Measurements from ENCODE around the gene DLST. TPM values are rescaled to one million over a fixed set of nuclear protein-coding genes. Genes with fewer than 3 reads are reported as not detected.

The DLST gene
- total RNA-seq, 2 experiments from 2014 or later = 106 to 108 TPM

DNA sequence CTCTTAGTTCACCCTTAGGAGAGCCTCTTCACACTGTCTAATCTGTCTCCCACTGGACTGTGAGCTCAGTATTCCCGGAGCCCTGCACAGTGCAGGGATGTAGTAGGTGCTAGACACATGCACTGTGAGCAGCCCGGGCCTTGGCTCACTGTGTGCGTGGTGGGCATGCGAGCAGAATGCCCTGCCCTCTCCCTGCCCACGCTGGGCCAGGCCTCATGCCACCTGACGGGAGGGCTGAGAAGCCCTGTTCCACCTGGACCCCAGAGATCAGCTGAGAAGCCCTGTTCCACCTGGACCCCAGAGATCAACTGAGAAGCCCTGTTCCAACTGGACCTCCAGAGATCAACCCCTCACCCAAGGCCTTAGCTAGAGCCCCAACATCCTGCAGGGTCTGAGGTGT, 30.4 kb downstream of the DLST start:
- H3K9me3 Mint-ChIP-seq = no peaks in the 10 kb centered on the region
- no peaks in the 10 kb centered on the region for H3K4me1 Mint-ChIP-seq
- H3K27ac Mint-ChIP-seq = no peak overlapping the region
- no peaks in the 10 kb centered on the region for H3K36me3 Mint-ChIP-seq (ENCODE audit: low read depth)
- POLR2A ChIA-PET = no interaction called here
- H3K27me3 Mint-ChIP-seq = no peaks in the 10 kb centered on the region
- CTCF ChIA-PET = interaction anchor here (4.9 kb wide), 1 partner anchor 177 kb away, joined by 18 read pairs; no protein-coding TSS in a partner anchor
- H3K4me3 Mint-ChIP-seq = no peak overlapping the region
- no peak for DNase-seq

DNA sequence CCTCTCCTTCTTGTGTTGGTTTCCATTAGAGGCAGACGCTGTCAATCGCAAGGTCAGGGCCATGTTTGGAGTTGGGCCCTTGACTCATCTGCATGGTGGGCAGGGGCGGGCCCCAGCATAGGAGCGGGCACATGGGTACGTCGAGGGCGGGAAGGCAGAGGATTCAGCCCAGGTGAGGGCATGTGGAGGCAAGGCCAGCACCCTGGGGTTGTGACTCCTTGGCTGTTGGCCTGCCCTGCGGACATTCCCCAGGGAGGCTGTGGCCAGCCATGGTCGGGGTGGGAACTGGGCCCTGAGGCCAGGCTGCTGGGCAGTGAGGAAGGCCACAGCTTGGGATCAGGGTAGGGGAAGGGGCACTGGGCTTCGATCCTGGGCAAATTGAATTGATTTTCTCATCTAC, 31.1 kb downstream of the DLST start:
- ChIA-PET CTCF (interaction anchor here (0.8 kb wide), 1 partner anchor 151 kb away, joined by 3 read pairs; the partner anchor contains the start of gene ACYP1), POLR2A (no interaction called here)
- H3K27ac Mint-ChIP-seq = no peak overlapping the region

GRCh38 chr14:74913393-74913910, 31.7 kb downstream of the DLST start:
- Mint-ChIP-seq H3K36me3 (ENCODE audit: low read depth) (no peaks in the 10 kb centered on the region), H3K27ac (no peak overlapping the region), H3K27me3 (no peaks in the 10 kb centered on the region), H3K4me3 (no peak overlapping the region), H3K9me3 (no peaks in the 10 kb centered on the region), H3K4me1 (no peaks in the 10 kb centered on the region)
- POLR2A ChIA-PET = no interaction called here
- CTCF ChIA-PET = interaction anchor here (0.8 kb wide), 1 partner anchor 150 kb away, joined by 3 read pairs; the partner anchor contains the start of gene ACYP1
- DNase-seq = no peak

More for the DNA sequence above, 31.1 kb downstream of the DLST start:
- DNase-seq = no peak
- H3K9me3 Mint-ChIP-seq = no peaks in the 10 kb centered on the region
- no peak overlapping the region for H3K4me3 Mint-ChIP-seq
- H3K4me1 Mint-ChIP-seq = no peaks in the 10 kb centered on the region
- H3K27me3 Mint-ChIP-seq = no peaks in the 10 kb centered on the region
- H3K36me3 Mint-ChIP-seq (ENCODE audit: low read depth) = no peaks in the 10 kb centered on the region

DNA sequence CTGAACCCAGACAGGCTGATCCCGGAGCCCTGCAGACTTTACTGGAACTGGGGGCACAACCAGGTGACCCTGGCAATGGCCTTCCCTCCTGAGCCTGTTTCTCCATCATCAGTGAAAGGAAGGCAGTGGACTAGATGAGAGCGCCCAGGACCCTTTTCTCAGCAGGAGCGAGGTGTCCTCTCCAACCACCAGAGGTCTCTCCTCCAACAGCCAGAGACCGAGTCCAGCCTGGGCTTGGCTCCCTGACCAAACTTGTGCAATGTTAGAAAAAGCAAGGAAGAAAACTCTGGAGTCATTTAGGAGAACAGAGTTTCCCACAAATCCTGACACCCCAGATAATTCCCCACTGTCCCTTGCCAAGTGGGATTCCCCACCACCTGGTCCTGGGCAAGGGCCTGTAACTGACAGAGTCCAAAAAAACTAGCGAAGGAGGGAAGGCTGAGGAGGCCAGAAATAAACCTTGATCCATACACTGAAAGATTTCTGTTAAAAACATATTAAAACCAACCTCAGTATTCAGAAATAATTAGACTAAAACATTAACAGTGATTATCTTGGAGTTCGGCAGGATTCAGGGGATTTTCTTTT, 32.4 kb downstream of the DLST start:
- no peak overlapping the region for H3K27ac Mint-ChIP-seq
- H3K9me3 Mint-ChIP-seq = no peaks in the 10 kb centered on the region
- no peaks in the 10 kb centered on the region for H3K27me3 Mint-ChIP-seq
- H3K4me3 Mint-ChIP-seq = no peak overlapping the region
- no peaks in the 10 kb centered on the region for H3K36me3 Mint-ChIP-seq (ENCODE audit: low read depth)
- DNase-seq = peak; percentile 31
- ChIA-PET POLR2A (no interaction called here), CTCF (no interaction called here)
- no peaks in the 10 kb centered on the region for H3K4me1 Mint-ChIP-seq

GRCh38 chr14:74915426-74915825, 33.7 kb downstream of the DLST start:
- ChIA-PET CTCF (interaction anchor here (0.7 to 1.0 kb wide), 2 partner anchors 37 to 173 kb away, joined by 3 read pairs; no protein-coding TSS in a partner anchor), POLR2A (no interaction called here)
- no peaks in the 10 kb centered on the region for H3K27me3 Mint-ChIP-seq
- no peak for DNase-seq
- H3K4me1 Mint-ChIP-seq = no peaks in the 10 kb centered on the region
- no peak overlapping the region for H3K27ac Mint-ChIP-seq
- no peaks in the 10 kb centered on the region for H3K36me3 Mint-ChIP-seq (ENCODE audit: low read depth)
- H3K9me3 Mint-ChIP-seq = no peaks in the 10 kb centered on the region
- H3K4me3 Mint-ChIP-seq = no peak overlapping the region

- Mint-ChIP-seq H3K27me3 (no peaks in the 10 kb centered on the region), H3K4me1 (no peaks in the 10 kb centered on the region), H3K4me3 (no peak overlapping the region), H3K9me3 (no peaks in the 10 kb centered on the region), H3K27ac (no peak overlapping the region), H3K36me3 (ENCODE audit: low read depth) (no peaks in the 10 kb centered on the region)
- ChIA-PET CTCF (interaction anchor here (0.7 to 1.8 kb wide), 3 partner anchors 8 to 172 kb away, joined by 3 to 5 read pairs (median 3); no protein-coding TSS in a partner anchor), POLR2A (no interaction called here)
- DNase-seq = no peak
Measured at GRCh38 chr14:74915826-74916225, 34.1 kb downstream of the DLST start.

- CTCF ChIA-PET = interaction anchor here (1.4 to 1.8 kb wide), 3 partner anchors 10 to 171 kb away, joined by 4 to 5 read pairs (median 5); no protein-coding TSS in a partner anchor
- POLR2A ChIA-PET = interaction anchor here (2.0 kb wide), 1 partner anchor 12 kb away, joined by 7 read pairs; no protein-coding TSS in a partner anchor
Measured at GRCh38 chr14:74917178-74917543, 35.4 kb downstream of the DLST start.

DNA sequence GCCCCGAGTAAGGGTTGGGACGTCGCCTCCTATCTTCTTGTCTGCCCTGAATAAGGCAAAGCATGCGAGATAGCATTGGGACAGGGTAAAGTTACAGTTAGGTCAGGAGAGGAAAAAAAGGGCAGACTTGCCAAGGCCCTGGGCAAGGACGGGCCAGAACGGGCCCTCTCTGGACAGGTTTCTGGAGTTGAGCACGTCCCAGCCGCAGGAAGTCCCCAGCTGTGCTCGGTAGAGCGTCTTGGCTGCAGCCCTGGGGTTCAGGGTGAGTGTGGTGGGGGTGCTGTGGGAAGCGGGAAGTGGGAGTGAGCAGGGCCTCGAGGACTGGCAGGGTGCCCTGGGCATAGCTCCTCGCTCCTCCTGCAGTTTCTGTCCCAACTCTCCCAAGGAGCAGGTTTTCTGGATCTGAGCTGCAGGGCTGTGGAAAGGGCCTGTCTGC, 35.9 kb downstream of the DLST start:
- Mint-ChIP-seq H3K4me3 (no peak overlapping the region), H3K27ac (no peak overlapping the region), H3K36me3 (ENCODE audit: low read depth) (no peaks in the 10 kb centered on the region), H3K9me3 (no peaks in the 10 kb centered on the region), H3K27me3 (no peaks in the 10 kb centered on the region), H3K4me1 (no peaks in the 10 kb centered on the region)
- ChIA-PET POLR2A (interaction anchor here (2.0 kb wide), 1 partner anchor 12 kb away, joined by 7 read pairs; no protein-coding TSS in a partner anchor), CTCF (interaction anchor here (1.4 to 1.8 kb wide), 3 partner anchors 10 to 171 kb away, joined by 4 to 5 read pairs (median 5); no protein-coding TSS in a partner anchor)
- no peak for DNase-seq

More at GRCh38 chr14:74917178-74917543, 35.4 kb downstream of the DLST start:
- Mint-ChIP-seq H3K27ac (no peak overlapping the region), H3K4me3 (no peak overlapping the region), H3K9me3 (no peaks in the 10 kb centered on the region), H3K36me3 (ENCODE audit: low read depth) (no peaks in the 10 kb centered on the region), H3K27me3 (no peaks in the 10 kb centered on the region), H3K4me1 (no peaks in the 10 kb centered on the region)
- DNase-seq = no peak

- H3K9me3 Mint-ChIP-seq = no peaks in the 10 kb centered on the region
- CTCF ChIA-PET = interaction anchor here (1.7 kb wide), 1 partner anchor 59 kb away, joined by 4 read pairs; no protein-coding TSS in a partner anchor
Measured at GRCh38 chr14:74918380-74918779, 36.7 kb downstream of the DLST start.

DNA sequence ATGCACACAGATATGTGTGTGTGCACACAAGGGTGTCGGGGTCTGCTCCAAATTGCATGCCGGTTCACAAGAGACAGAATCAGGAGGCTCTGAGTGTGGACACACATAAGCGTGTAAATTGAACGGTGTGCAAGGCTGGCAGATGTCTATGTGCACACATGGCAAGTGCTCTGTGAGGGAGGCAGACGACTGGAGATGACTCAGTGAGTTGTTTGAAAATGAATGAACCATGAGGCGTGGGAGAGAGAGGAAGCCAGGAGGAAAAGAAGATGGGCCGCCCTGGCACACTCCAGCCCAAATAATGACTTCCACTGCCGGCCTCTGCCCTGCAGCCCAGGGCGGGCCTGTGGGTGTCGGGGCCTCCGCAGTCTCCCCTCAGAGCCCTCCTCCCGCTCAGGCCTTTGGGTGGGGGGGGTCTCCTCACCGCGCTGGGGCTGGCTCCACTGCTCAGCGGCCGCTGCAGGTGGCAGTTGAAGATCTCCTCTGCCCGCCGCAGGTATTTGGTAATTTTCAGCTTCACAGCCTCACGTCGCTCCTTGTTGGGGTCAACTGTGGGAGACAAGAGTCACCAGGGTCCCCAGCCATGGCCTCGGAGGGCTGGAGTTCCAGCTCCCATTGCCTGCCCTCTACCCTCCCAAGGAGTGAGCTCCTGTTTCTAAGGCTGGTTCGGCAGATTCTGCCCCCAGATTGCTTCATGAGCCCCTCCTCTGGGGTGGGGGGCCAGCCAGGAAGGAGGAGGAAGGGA, 37.9 kb downstream of the DLST start:
- no peak overlapping the region for H3K4me3 Mint-ChIP-seq
- H3K9me3 Mint-ChIP-seq = no peaks in the 10 kb centered on the region
- H3K4me1 Mint-ChIP-seq = peaks cover 2% of the 10 kb centered on the region
- H3K27ac Mint-ChIP-seq = no peak overlapping the region
- ChIA-PET POLR2A (no interaction called here), CTCF (interaction anchor here (2.8 kb wide), 1 partner anchor 14 kb away, joined by 14 read pairs; no protein-coding TSS in a partner anchor)
- DNase-seq = no peak
- peaks cover 3% of the 10 kb centered on the region for H3K27me3 Mint-ChIP-seq
- H3K36me3 Mint-ChIP-seq (ENCODE audit: low read depth) = no peaks in the 10 kb centered on the region

More at GRCh38 chr14:74918380-74918779, 36.7 kb downstream of the DLST start:
- Mint-ChIP-seq H3K36me3 (ENCODE audit: low read depth) (no peaks in the 10 kb centered on the region), H3K27me3 (no peaks in the 10 kb centered on the region), H3K4me3 (no peak overlapping the region), H3K27ac (no peak overlapping the region), H3K4me1 (peaks cover under 1% of the 10 kb centered on the region)
- POLR2A ChIA-PET = interaction anchor here (2.0 kb wide), 1 partner anchor 13 kb away, joined by 7 read pairs; no protein-coding TSS in a partner anchor
- DNase-seq = no peak

DNA sequence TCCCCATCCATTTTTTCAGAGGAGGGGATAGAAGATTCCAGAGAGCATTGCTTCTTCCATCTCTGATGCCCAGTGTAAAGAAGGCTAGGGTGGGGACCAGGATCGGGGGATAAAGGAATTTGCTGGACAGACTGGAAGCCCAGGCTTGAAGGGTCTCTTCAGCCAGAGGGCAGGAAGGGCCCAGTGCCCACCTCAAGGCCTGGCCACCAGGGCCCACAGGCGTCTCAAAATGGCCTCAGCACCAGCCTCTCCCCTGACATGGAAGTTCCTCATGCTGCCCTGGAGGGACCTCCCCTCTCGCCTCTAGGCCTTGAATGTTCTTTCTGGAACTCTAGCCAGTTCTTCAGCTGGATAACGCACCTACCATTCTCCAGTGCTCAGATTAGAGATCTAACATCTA, 38.6 kb downstream of the DLST start:
- POLR2A ChIA-PET = no interaction called here
- Mint-ChIP-seq H3K27me3 (peaks cover 3% of the 10 kb centered on the region), H3K27ac (no peak overlapping the region), H3K36me3 (ENCODE audit: low read depth) (no peaks in the 10 kb centered on the region), H3K4me3 (no peak overlapping the region), H3K4me1 (peaks cover 2% of the 10 kb centered on the region), H3K9me3 (no peaks in the 10 kb centered on the region)
- CTCF ChIA-PET = interaction anchor here (0.6 to 2.8 kb wide), 2 partner anchors 14 to 142 kb away, joined by 4 to 14 read pairs; no protein-coding TSS in a partner anchor
- DNase-seq = no peak

DNA sequence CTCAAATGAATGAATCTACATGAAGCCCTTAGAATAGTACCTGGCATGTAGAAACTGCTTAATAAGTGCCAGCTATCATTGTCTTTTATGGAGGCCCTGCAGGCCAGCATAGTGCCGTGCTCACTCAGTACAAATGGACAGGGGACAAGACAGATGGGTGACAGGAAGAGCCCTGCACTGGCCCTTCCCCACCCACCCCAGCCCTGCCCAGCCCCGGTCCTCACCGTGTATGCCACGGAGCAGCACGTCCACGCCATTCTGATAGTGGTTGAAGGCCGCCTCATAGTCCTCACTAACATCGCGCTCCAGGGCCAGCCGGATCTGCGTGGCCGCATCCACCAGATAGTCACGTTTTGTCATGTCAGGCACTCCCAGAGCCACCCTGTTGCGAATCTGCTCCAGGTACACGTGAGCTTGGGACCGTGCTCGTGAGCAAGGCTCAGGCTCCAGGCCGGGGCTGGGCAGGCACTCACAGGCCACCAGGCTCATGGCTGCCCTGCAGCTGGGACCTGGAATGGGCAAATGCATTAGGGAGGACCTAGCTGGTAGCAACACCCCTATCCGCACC, 39.4 kb downstream of the DLST start:
- ChIA-PET CTCF (interaction anchor here (0.6 to 2.8 kb wide), 3 partner anchors 15 to 142 kb away, joined by 4 to 14 read pairs (median 4); no protein-coding TSS in a partner anchor), POLR2A (no interaction called here)
- H3K4me1 Mint-ChIP-seq = peaks cover 2% of the 10 kb centered on the region
- no peak overlapping the region for H3K27ac Mint-ChIP-seq
- peaks cover 7% of the 10 kb centered on the region for H3K27me3 Mint-ChIP-seq
- no peak overlapping the region for H3K4me3 Mint-ChIP-seq
- no peaks in the 10 kb centered on the region for H3K36me3 Mint-ChIP-seq (ENCODE audit: low read depth)
- DNase-seq = no peak
- H3K9me3 Mint-ChIP-seq = no peaks in the 10 kb centered on the region

All from activated CD4-positive, alpha-beta memory T cell treated with anti-CD3 and anti-CD28 coated beads, Interleukin-2, amount 10 ng/mL, durations not matched to agents 7 days and 5 days (primary cell).